Heart left ventricle (tissue), 13 donors: ENCODE data around the gene P4HTM.

ENCODE experiments used
- POLR2A ChIP-seq, 2 donors: fragments of 450-650 bp; IDR thresholded peaks; one replicate each; pipeline ENCODE4 v1.6.1; 2017; ENCODE audit warnings: antibody characterized with exemption in 2 of 2, mild to moderate bottlenecking in 2 of 2, moderate library complexity in 2 of 2
- TF ChIP-seq, protein P1 (sequence below), 12 donors: fragments of 200-600 bp; sonication (generic) in 4 of 12; IDR thresholded peaks; one replicate each; pipeline versions ENCODE4 v1.5.0 to v1.8.0; 2018 to 2022; ENCODE audit warnings: antibody characterized with exemption in 12 of 12, mild to moderate bottlenecking in 5 of 12
- donor health status: ischemic (EF 13 %, LVEDD 7.1; RV severe dilation, severe dysfunction).
- donor health status: DM: no; HTN: yes; CAD: no.
- donor health status: DM: no; HTN: no; CAD: no.
- donor health status: ischemic (EF 25% LVEDD 6.9; RV normal size, moderate dysfunction).
- donor health status: ischemic (EF 25% LVEDD 5.7; RV mildly dilated, moderate dysfunction).
- donor health status: ischemic (EF 35%, LVEDD 5.7; RV mildly dilated, moderate dysfunction).
- donor health status: nonischemic (EF 11% LVEDD 7.7; RV severe dilation, severe dysfunction).
- donor health status: DM: yes; HTN: yes; CAD: no.
- donor health status: PGD.
- donor health status: ischemic (EF 29% LVEDD 5.4; RV normal size, mild dysfunction).
- donor health status: nonischemic (EF 23%, LVEDD 6.1; RV moderate dilation, normal function).

- TF ChIP-seq POLR2A (IDR thresholded peaks at IDR 0.05): no peak
- TF ChIP-seq, protein P1, sequence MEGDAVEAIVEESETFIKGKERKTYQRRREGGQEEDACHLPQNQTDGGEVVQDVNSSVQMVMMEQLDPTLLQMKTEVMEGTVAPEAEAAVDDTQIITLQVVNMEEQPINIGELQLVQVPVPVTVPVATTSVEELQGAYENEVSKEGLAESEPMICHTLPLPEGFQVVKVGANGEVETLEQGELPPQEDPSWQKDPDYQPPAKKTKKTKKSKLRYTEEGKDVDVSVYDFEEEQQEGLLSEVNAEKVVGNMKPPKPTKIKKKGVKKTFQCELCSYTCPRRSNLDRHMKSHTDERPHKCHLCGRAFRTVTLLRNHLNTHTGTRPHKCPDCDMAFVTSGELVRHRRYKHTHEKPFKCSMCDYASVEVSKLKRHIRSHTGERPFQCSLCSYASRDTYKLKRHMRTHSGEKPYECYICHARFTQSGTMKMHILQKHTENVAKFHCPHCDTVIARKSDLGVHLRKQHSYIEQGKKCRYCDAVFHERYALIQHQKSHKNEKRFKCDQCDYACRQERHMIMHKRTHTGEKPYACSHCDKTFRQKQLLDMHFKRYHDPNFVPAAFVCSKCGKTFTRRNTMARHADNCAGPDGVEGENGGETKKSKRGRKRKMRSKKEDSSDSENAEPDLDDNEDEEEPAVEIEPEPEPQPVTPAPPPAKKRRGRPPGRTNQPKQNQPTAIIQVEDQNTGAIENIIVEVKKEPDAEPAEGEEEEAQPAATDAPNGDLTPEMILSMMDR (IDR thresholded peaks at IDR 0.05): no peak
These were observed 36.5 kb downstream of the P4HTM start for GRCh38 chr3:49026536-49026935.
